Measurements from ENCODE around the gene CEBPG.

CEBPG gene

DNA sequence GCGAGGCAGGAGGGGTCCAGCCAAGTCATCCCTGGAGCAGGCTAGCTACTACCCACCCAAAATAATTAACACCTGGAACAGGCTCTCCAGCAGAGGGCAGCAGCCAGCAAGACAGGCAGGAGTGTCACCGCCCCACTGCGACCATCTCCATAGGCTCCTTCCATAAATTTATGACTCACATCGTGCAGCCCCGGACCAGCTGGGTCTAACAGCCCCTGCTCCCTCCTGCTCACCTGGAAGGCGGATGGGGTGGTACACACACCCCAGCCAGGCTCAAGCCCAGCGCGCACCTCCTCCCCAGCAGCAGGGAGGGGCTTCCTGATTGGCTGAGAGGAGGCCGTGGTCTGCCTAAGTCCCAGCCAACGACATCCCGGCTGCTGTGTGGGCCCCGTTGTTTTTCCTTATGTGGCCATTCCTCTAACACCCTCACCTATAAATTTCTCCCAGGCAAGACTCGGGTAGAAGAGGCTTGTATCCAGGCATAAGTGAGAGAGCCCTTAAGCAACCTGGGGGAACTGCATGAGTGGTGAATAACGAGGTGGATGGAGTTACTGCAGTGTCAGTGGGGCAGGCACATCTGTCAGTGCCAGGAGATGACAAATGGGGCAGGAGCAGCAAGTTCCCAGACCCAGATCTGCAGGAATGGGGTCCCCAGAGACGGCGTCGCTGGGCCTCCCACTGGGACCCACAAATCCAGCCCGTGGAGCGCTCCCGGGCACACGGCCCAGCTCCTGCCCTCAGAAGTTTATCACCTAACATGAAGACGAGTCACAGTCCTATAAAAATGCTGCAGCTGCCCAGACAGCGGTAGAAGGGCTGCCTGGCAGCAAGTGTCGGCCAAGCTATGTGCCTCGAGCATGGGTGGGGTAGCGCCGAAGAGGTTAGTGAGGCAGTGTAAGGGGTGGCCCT is 43.1 kb downstream of the CEBPG start:
- DNase-seq (ENCODE audit: low spot score) = peak; percentile 87
- TF ChIP-seq, protein P1, sequence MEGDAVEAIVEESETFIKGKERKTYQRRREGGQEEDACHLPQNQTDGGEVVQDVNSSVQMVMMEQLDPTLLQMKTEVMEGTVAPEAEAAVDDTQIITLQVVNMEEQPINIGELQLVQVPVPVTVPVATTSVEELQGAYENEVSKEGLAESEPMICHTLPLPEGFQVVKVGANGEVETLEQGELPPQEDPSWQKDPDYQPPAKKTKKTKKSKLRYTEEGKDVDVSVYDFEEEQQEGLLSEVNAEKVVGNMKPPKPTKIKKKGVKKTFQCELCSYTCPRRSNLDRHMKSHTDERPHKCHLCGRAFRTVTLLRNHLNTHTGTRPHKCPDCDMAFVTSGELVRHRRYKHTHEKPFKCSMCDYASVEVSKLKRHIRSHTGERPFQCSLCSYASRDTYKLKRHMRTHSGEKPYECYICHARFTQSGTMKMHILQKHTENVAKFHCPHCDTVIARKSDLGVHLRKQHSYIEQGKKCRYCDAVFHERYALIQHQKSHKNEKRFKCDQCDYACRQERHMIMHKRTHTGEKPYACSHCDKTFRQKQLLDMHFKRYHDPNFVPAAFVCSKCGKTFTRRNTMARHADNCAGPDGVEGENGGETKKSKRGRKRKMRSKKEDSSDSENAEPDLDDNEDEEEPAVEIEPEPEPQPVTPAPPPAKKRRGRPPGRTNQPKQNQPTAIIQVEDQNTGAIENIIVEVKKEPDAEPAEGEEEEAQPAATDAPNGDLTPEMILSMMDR (IDR thresholded peaks at IDR 0.05; ENCODE audit: extremely low read depth, missing control alignments) = peak; percentile 69

DNA sequence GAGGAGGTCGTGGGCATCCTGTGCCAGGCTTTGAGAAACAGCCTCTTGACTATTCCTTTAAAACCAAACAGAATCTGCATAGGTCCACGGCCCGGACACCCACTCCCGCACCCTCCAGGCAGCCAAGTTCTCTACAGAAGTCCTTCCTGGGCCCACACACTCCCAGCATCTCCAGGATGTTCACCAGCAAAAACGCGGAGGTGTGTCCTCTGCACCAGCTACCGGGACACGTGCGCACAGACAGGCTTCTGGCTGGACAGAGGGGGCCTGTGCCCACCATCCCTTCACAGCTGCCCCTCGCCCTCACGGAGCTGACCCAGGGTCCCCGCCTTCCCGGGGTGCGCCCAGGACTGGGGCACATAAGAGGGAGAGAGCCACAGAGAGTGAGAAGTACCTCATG is 44.2 kb downstream of the CEBPG start:
- TF ChIP-seq, protein P1 (IDR thresholded peaks at IDR 0.05; ENCODE audit: extremely low read depth, missing control alignments) = no peak
- no peak for DNase-seq (ENCODE audit: low spot score)

DNA sequence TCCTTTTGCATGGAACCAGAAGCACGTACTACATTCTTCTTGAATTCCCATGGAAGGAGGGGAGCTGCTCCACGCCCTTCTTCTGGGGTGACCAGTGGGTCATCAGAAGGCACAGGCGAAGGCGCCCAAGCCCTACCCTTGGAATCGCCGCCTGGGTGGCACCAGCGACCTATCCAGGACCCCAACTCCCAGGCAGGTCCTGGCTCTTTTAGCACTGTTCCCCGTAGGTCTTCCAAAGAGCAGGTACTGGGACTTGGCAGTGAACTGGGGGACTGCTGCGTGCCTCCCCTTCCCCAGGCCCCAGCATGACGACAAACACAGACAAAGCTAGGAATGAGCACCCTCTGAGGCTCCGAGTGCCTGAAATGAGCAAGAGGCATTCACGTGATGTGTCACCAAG is 45.0 kb downstream of the CEBPG start:
- TF ChIP-seq, protein P1 (IDR thresholded peaks at IDR 0.05; ENCODE audit: extremely low read depth, missing control alignments) = no peak

DNA sequence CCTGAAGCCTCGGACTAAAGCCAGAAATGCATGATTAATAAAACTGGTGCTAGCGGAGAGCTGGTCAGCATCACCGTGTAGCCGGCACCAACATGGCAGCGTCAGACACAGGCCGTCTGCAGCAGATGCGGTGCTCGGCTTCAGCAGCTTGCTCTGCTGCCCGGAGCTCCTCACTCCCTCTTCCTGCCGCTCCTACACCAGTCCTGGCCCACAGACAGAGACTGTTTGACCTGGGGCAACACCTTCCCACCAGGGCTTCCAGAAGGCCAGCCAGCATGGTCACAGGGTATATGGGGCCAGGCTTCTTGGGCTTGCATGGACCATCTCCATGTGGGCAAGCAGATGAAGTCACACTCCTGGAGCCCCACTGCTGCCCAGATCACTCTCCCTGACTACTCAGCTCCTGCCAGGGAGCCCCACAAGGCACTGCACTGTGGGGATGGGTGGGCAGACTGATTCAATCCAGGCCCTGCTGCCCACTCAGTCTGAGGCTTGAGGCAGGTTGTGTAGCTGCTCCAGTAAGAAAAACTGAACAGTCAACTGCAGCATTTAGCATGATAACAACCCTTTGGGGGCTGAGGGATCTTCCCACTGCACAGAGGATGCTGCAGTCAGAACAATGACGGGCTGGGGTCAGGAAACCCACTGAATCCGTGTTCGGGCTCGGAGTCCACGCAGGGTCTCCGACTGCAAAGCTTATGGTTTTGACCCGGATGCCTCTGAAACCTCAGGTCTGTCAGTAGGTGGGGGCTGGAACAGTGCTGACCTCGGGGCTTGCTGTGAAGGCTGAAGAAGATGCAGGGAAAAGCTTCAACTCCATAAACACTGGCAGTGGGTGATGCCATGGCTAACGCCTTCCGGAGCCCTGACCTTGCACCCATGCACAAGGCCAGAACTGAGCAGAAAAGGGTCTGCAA is 45.6 kb downstream of the CEBPG start:
- TF ChIP-seq, protein P1 (IDR thresholded peaks at IDR 0.05; ENCODE audit: extremely low read depth, missing control alignments) = no peak
- DNase-seq (ENCODE audit: low spot score) = no peak

More for the DNA sequence above, 45.0 kb downstream of the CEBPG start:
- DNase-seq (ENCODE audit: low spot score) = no peak

DNA sequence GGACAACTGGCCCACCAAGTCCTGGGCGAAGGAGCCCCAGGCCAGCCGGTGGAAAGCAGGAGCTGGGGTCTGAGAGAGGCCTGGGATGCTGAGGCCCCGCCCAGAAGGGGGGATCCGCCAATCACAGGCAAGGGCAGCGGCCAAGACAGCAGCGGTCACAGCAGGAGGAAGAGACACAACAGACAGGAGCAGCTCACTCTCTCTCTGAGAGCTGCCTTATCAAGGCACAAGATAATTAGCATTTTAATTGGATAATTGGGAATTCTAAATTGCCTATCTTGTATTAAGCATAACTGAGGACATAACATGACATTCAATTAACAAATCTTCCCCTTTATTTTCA is 46.2 kb downstream of the CEBPG start:
- no peak for DNase-seq (ENCODE audit: low spot score)
- TF ChIP-seq, protein P1 (IDR thresholded peaks at IDR 0.05; ENCODE audit: extremely low read depth, missing control alignments) = no peak

DNA sequence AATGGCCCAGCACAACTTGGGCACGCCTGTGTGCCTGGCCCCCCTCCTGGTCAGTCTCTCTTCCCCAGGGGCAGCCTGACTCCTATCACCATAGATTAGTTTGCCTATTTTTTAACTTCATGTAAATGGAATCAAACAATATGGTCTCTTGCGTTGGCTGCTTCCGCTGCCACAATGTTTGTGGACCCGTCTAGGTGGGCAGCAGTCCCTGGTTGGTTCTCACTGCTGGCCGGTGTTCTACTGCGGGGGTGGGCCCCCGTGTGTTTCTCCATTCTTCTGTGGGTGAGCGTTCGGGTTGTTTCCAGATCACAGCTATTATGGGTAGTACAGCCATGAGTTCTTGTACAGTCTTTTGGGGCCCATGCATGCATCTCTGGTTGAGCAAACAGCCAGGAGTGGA is 47.3 kb downstream of the CEBPG start:
- no peak for DNase-seq (ENCODE audit: low spot score)
- TF ChIP-seq, protein P1 (IDR thresholded peaks at IDR 0.05; ENCODE audit: extremely low read depth, missing control alignments) = no peak

DNA sequence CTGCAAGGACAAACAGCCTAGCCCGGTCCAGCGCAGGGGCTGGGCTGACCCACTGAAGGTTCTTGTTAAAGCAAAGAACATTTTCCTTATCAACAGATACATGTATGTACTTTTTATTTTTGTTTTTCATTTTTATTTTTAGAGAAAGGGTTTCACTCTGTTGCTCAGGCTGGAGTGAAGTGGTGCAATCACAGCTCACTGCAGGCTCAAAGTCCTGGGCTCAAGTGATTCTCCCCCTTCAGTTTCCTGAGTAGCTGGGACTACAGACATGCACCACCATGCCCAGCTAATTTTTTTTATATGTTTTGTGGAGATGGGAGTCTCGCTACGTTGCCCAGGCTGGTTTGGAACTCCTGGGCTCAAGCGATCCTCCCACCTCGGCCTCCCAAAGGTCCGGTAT is 47.9 kb downstream of the CEBPG start:
- TF ChIP-seq, protein P1 (IDR thresholded peaks at IDR 0.05; ENCODE audit: extremely low read depth, missing control alignments) = no peak
- DNase-seq (ENCODE audit: low spot score) = no peak

All from GM20000 (cell line).